Body of pancreas (tissue), 4 donors: ENCODE measurements around the gene R3HDM2.

Experiments used
- CTCF ChIP-seq, 7 experiments: fragments of 450-650 bp in 4 of 7; fragments of 200-600 bp in 3 of 7; sonication (generic) in 3 of 7; IDR thresholded peaks; one replicate each; pipeline ENCODE4 v1.5.1; 2016 to 2019; ENCODE audit warnings: antibody characterized with exemption in 7 of 7
- POLR2A ChIP-seq, 3 donors: fragments of 450-650 bp; IDR thresholded peaks; one replicate each; pipeline ENCODE4 v1.6.1; 2016; ENCODE audit warnings: antibody characterized with exemption in 3 of 3, mild to moderate bottlenecking in 2 of 3

GRCh38 chr12:57454566-57455373 is 23.9 kb upstream of the R3HDM2 start, which contains the start of gene INHBE:
- no peak for TF ChIP-seq CTCF (IDR thresholded peaks at IDR 0.05)
- no peak for TF ChIP-seq POLR2A (IDR thresholded peaks at IDR 0.05)
